Stimulated activated CD8-positive, alpha-beta memory T cell treated with anti-CD3 and anti-CD28 coated beads, Interleukin-7, amount 100 ng/mL, for 4 hours (primary cell): ENCODE measurements around the gene ANKFY1.
"Not testable (repeated sequence)": the region's sequence is repeated elsewhere in the genome, so short reads cannot be mapped to it uniquely, and the experiment has no call there.

Experiments used
- DNase-seq, 2 donors: peaks; one replicate each; pipeline ENCODE4 v3.0.0-alpha.2; 2020; ENCODE audit warnings: low read depth in 2 of 2

ANKFY1 gene

GRCh38 chr17:4155980-4156620 lies 107.7 kb downstream of the ANKFY1 start:
- no peak for DNase-seq

GRCh38 chr17:4154201-4154600 lies 109.6 kb downstream of the ANKFY1 start:
- no peak for DNase-seq

- DNase-seq = no peak
Observed at GRCh38 chr17:4152471-4152870, 111.3 kb downstream of the ANKFY1 start.

GRCh38 chr17:4150096-4150495 lies 113.7 kb downstream of the ANKFY1 start:
- no peak for DNase-seq

- DNase-seq = no peak
Observed at GRCh38 chr17:4148611-4149308, 115.0 kb downstream of the ANKFY1 start.

- no peak for DNase-seq
Observed at GRCh38 chr17:4147751-4148310, 115.9 kb downstream of the ANKFY1 start.

GRCh38 chr17:4146641-4147040 lies 117.1 kb downstream of the ANKFY1 start:
- no peak for DNase-seq

- no peak for DNase-seq
Observed at GRCh38 chr17:4144422-4144747, 119.4 kb downstream of the ANKFY1 start.

- DNase-seq = peak; percentile 78 to 88
Observed at GRCh38 chr17:4143563-4144421, 120.0 kb downstream of the ANKFY1 start.

- DNase-seq = peak in 1 of 2 donors; percentile 38
Observed at GRCh38 chr17:4142107-4142900, 121.5 kb downstream of the ANKFY1 start.

- no peak for DNase-seq
Observed at GRCh38 chr17:4140125-4140524, 123.7 kb downstream of the ANKFY1 start.

- not testable (repeated sequence) for DNase-seq
Observed at GRCh38 chr17:4138906-4139526, 124.8 kb downstream of the ANKFY1 start.

- DNase-seq = no peak
Observed at GRCh38 chr17:4136373-4136772, 127.4 kb downstream of the ANKFY1 start.

- DNase-seq = no peak
Observed at GRCh38 chr17:4135489-4135888, 128.3 kb downstream of the ANKFY1 start.

GRCh38 chr17:4134721-4135120 lies 129.1 kb downstream of the ANKFY1 start:
- DNase-seq = no peak

GRCh38 chr17:4130715-4131114 lies 133.1 kb downstream of the ANKFY1 start:
- no peak for DNase-seq

- no peak for DNase-seq
Observed at GRCh38 chr17:4127555-4127954, 136.2 kb downstream of the ANKFY1 start.

GRCh38 chr17:4125552-4125951 lies 138.2 kb downstream of the ANKFY1 start:
- no peak for DNase-seq

GRCh38 chr17:4124999-4125398 lies 138.8 kb downstream of the ANKFY1 start:
- DNase-seq = no peak

GRCh38 chr17:4120332-4120731 lies 143.4 kb downstream of the ANKFY1 start:
- no peak for DNase-seq

GRCh38 chr17:4119299-4119698 lies 144.5 kb downstream of the ANKFY1 start:
- no peak for DNase-seq
